HUES6 (cell line): ENCODE measurements around the gene ZNF823.
A peak's percentile ranks its signal among the peaks of the same experiment; 100 is the strongest.

ENCODE experiments used
- H3K27ac ChIP-seq: 2 replicates; pipeline ENCODE4 v1.7.0; 2013; ENCODE audit warnings: low read depth, mild to moderate bottlenecking, low read length, inconsistent platforms
- H3K27me3 ChIP-seq: 2 replicates; pipeline ENCODE4 v1.6.1; 2013; ENCODE audit warnings: low read length; ENCODE audit not compliant: control insufficient read depth, insufficient read depth
- H3K36me3 ChIP-seq: 2 replicates; pipeline ENCODE4 v1.6.1; 2013; ENCODE audit warnings: low read length; ENCODE audit not compliant: control insufficient read depth, insufficient read depth
- H3K4me1 ChIP-seq: 2 replicates; pipeline ENCODE4 v1.6.1; 2013; ENCODE audit warnings: low read length; ENCODE audit not compliant: control insufficient read depth, insufficient read depth
- H3K4me3 ChIP-seq: 2 replicates; pipeline ENCODE4 v1.5.1; 2013; ENCODE audit warnings: low read depth, low read length
- H3K9ac ChIP-seq: one replicate; pipeline ENCODE4 v1.6.1; 2013; ENCODE audit warnings: mild to moderate bottlenecking, low read length
- H3K9me3 ChIP-seq: 2 replicates; pipeline ENCODE4 v1.6.1; 2013; ENCODE audit warnings: low read depth, low read length; ENCODE audit not compliant: control insufficient read depth, insufficient read depth

The ZNF823 gene

DNA sequence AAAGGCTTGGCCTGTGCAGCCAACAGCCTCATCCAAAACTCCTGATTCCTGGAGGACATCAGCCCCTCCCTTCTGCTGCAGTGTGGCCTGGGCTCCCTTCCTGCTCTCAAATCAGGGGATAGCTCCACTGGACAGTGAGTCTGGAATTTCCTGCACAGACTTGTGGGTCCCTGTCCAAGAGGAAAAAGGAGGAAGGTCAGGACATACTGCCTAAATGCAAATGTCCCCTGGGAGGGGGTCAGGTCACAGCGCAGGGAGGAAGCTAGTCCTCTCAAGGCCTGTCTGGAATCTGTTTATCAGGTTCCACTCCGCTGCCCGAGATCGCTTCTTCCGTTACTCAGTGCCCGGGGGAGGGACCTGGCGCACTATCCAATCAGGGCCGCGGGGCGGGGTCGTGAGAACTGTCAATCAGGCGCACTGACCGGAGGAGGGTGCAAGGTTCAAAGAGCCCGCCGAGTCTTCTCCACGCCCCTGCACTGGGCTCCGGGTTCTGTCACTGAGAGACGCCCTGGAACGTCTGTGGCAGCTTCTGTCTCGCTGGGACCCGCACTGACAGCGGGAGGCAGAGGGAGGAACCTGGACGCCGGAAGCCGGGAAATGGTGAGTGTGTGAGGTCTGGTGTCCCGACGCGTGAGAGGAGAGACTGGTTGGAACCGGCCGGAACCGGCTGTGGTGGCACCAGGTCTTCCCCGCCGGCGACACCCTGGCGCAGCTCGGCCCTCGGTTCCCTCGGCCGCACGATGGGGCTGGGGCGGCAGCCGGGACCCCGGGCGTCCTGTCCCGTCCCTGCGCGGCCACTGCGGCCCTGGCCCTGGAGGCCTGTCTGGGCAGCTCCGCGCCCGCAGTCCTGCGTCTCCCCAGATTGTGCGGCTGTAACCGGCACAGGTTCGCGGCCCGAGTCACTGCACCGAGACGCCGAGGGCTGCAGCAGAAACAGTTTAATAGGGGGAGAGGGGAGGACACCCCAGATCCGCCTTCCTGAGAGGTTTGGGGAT is 28.1 kb upstream of the ZNF823 start, which contains the start of gene ZNF441:
Gene ZNF441, plus strand, starts transcription at position 404 of the 995 bp plus-strand sequence. Its CDS starts 194 bp downstream, at position 598.
- Histone ChIP-seq H3K9me3 (peaks cover 40% of the 10 kb centered on the region), H3K4me3 (peak within 1 kb of the TSS; percentile 60), H3K27ac (no peak within 1 kb of the TSS), H3K4me1 (no peaks in the 10 kb centered on the region), H3K36me3 (no peaks in the 10 kb centered on the region), H3K27me3 (peaks cover 9% of the 10 kb centered on the region), H3K9ac (peak within 1 kb of the TSS; percentile 29)

- H3K27me3 ChIP-seq, result peaks cover 9% of the 10 kb centered on the region
- no peaks in the 10 kb centered on the region for H3K36me3 ChIP-seq
- peaks cover 29% of the 10 kb centered on the region for H3K9me3 ChIP-seq
- no peak overlapping the region for H3K4me3 ChIP-seq
- H3K27ac ChIP-seq, result no peak overlapping the region
- H3K4me1 ChIP-seq, result no peaks in the 10 kb centered on the region
- no peak overlapping the region for H3K9ac ChIP-seq
These were observed 24.9 kb upstream of the ZNF823 start for GRCh38 chr19:11763611-11764010.

DNA sequence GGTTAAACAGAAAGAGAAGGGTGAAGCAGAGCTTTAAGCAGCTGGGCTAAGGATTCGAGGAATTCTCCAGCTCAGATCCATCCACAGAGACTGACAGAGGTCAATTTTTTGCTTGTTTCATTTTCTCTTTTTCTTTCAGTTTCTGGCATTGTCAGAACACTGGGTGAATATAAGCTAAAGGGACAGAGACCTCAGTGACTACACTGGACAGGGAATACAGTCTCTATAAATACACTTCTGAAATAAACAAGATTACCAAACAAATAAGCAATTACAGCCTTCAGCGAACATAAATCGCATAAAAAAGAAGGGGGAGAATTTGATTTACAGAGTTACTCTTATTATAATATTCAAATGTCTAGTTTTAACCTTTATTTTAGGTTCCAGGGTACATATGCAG is 24.4 kb upstream of the ZNF823 start:
- Histone ChIP-seq H3K4me3 (no peak overlapping the region), H3K27ac (no peak overlapping the region), H3K36me3 (no peaks in the 10 kb centered on the region), H3K9ac (no peak overlapping the region), H3K27me3 (peaks cover 9% of the 10 kb centered on the region), H3K4me1 (no peaks in the 10 kb centered on the region), H3K9me3 (peaks cover 27% of the 10 kb centered on the region)

GRCh38 chr19:11759805-11760204 is 21.1 kb upstream of the ZNF823 start:
- Histone ChIP-seq H3K9ac (no peak overlapping the region), H3K27me3 (no peaks in the 10 kb centered on the region), H3K9me3 (peaks cover 37% of the 10 kb centered on the region), H3K36me3 (no peaks in the 10 kb centered on the region), H3K4me1 (no peaks in the 10 kb centered on the region), H3K4me3 (no peak overlapping the region), H3K27ac (no peak overlapping the region)

GRCh38 chr19:11756965-11757364 is 18.2 kb upstream of the ZNF823 start:
- Histone ChIP-seq H3K4me3 (no peak overlapping the region), H3K36me3 (no peaks in the 10 kb centered on the region), H3K27ac (no peak overlapping the region), H3K4me1 (no peaks in the 10 kb centered on the region), H3K27me3 (no peaks in the 10 kb centered on the region), H3K9ac (no peak overlapping the region), H3K9me3 (peaks cover 42% of the 10 kb centered on the region)

GRCh38 chr19:11754663-11755062 is 15.9 kb upstream of the ZNF823 start:
- H3K9me3 ChIP-seq, result peaks cover 39% of the 10 kb centered on the region
- no peak overlapping the region for H3K27ac ChIP-seq
- H3K36me3 ChIP-seq, result no peaks in the 10 kb centered on the region

DNA sequence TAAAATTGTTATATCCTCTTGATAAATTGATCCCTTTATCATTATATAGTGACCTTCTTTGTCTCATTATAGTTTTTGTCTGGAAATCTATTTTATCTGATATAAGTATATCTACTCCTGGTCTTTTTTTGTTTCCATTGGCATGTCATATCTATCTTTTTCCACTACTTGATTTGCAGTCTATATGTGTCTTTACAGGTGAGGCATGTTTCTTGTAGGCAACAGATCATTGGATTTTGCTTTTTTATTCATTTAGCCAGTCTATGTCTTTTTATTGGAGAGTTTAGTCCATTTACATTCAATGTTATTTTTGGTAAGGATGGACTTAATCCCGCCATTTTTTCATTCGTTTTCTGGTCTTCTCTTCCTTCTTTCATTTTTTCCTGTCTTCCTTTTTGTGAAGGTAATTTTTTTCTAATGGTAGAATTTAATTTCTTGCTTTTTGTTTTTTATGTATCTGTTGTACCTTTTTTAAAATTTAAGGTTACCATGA is 13.5 kb upstream of the ZNF823 start:
- Histone ChIP-seq H3K4me3 (no peak overlapping the region), H3K36me3 (no peaks in the 10 kb centered on the region), H3K4me1 (no peaks in the 10 kb centered on the region), H3K27ac (no peak overlapping the region), H3K9ac (no peak overlapping the region), H3K9me3 (peaks cover 46% of the 10 kb centered on the region), H3K27me3 (no peaks in the 10 kb centered on the region)

More at GRCh38 chr19:11754663-11755062, 15.9 kb upstream of the ZNF823 start:
- no peak overlapping the region for H3K4me3 ChIP-seq
- no peak overlapping the region for H3K9ac ChIP-seq
- no peaks in the 10 kb centered on the region for H3K27me3 ChIP-seq
- no peaks in the 10 kb centered on the region for H3K4me1 ChIP-seq

DNA sequence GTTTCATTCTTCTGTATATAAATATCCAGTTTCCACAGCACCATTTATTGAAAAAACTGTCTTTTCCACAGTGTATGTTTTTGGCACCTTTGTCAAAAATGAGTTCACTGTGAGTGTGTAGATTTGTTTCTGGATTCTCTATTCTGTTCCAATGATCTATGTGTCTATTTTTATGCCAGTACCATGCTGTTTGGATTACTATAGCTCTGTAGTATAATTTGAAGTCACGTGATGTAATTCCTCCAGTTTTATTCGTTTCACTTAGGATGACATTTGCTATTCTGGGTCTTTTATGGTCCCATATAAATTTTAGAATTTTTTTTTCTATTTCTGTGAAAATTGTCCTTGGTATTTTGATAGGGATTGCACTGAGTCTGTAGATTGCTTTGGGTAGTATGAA is 11.0 kb upstream of the ZNF823 start:
- Histone ChIP-seq H3K9ac (no peak overlapping the region), H3K36me3 (no peaks in the 10 kb centered on the region), H3K27me3 (no peaks in the 10 kb centered on the region), H3K9me3 (peaks cover 28% of the 10 kb centered on the region), H3K27ac (no peak overlapping the region), H3K4me3 (no peak overlapping the region), H3K4me1 (no peaks in the 10 kb centered on the region)

DNA sequence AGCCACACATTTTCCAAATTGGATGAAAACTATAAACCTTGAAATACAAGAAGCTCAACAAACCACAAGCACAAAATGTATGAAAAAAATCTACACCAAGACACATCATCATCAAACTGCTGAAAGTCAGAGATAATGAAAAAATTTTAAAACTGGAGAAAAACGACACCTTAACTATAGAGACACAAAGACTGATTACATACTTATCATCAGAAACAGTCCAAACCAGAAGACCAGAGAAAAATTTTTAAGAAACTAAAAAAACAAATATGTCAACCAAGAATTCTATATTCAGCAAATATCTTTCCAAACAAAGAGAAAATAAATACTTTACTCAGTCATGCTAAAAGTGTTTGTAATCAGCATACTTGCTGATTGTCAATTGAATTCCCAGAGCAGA is 8.5 kb upstream of the ZNF823 start:
- Histone ChIP-seq H3K27ac (no peak overlapping the region), H3K27me3 (no peaks in the 10 kb centered on the region), H3K9me3 (peaks cover 19% of the 10 kb centered on the region), H3K36me3 (no peaks in the 10 kb centered on the region), H3K4me1 (no peaks in the 10 kb centered on the region), H3K9ac (no peak overlapping the region), H3K4me3 (no peak overlapping the region)

DNA sequence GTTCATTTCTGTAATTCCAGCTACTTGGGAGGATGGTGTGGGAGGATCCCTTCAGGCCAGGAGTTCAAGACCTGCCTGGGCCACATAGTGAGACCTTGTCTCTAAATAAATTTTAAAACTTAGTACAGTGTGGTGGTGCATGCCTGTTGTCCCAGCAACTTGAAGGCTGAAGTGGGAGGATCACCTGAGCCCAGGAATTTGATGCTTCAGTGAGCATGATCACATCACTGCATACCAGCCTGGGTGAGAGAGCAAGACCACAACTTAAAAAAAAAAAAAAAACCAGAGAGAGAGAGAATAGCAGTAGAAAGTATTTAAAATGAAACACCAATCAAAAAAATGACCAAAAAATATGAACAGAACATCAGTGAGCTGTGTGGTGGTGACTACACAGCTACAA is 7.1 kb upstream of the ZNF823 start:
- Histone ChIP-seq H3K36me3 (no peaks in the 10 kb centered on the region), H3K4me1 (no peaks in the 10 kb centered on the region), H3K27me3 (peaks cover 5% of the 10 kb centered on the region; the same call in 1 of the 2 replicates), H3K9ac (no peak overlapping the region), H3K9me3 (peaks cover 13% of the 10 kb centered on the region), H3K27ac (no peak overlapping the region), H3K4me3 (no peak overlapping the region)
